ENCODE measurements around the gene MAGEB5. TPM values are rescaled to one million over a fixed set of nuclear protein-coding genes. Genes with fewer than 3 reads are reported as not detected.
"Not testable (repeated sequence)": the region's sequence is repeated elsewhere in the genome, so short reads cannot be mapped to it uniquely, and the experiment has no call there.

MAGEB5 gene, protein sequence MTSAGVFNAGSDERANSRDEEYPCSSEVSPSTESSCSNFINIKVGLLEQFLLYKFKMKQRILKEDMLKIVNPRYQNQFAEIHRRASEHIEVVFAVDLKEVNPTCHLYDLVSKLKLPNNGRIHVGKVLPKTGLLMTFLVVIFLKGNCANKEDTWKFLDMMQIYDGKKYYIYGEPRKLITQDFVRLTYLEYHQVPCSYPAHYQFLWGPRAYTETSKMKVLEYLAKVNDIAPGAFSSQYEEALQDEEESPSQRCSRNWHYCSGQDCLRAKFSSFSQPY
- not detected for total RNA-seq

GRCh38 chrX:26215869-26216268, at the start of gene MAGEB5:
Gene MAGEB5, plus strand, starts transcription at chrX:26216169. Its CDS starts 1,133 bp downstream, at chrX:26217302.
- no peak for TF ChIP-seq POLR2A (IDR thresholded peaks at IDR 0.05)
- no peak for TF ChIP-seq CTCF (IDR thresholded peaks at IDR 0.05)
- no peaks in the 10 kb centered on the region for H3K9me3 ChIP-seq

DNA sequence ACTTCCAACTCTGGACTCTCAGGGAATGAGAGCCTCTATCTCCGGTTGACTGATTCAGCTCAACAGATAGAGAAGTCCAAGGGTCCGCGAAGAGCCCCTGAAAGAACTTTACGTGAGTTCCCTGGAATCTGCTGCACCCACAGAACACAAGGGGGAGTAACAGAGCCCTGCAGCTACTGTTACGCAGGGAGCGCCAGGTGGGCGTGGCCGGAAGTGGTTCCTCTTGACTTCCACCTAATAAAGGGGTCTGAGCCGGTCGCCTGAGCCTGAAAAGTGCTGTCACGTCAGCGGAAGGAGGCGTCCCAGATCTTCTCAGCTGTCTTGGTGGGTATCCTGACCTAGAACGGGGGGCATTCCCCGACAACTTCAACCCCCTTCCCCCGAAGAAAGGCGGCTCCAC, 23.8 kb upstream of the MAGEB5 start, which contains the start of gene MAGEB6:
MAGEB6 (plus strand) TSS at position 237 of the 400 bp plus-strand sequence. CDS start 1,407 bp downstream, outside the sequence.
- Histone ChIP-seq H3K36me3 (no peaks in the 10 kb centered on the region), H3K27ac (no peak within 1 kb of the TSS), H3K4me3 (no peak within 1 kb of the TSS), H3K27me3 (no peaks in the 10 kb centered on the region), H3K9me3 (no peaks in the 10 kb centered on the region), H3K4me1 (no peaks in the 10 kb centered on the region)
- TF ChIP-seq POLR2A (IDR thresholded peaks at IDR 0.05): no peak
- no peak for TF ChIP-seq CTCF (IDR thresholded peaks at IDR 0.05)
- no peak for DNase-seq

More at GRCh38 chrX:26215869-26216268, at the start of gene MAGEB5:
- Histone ChIP-seq H3K27me3 (no peaks in the 10 kb centered on the region), H3K4me1 (no peaks in the 10 kb centered on the region), H3K36me3 (no peaks in the 10 kb centered on the region), H3K27ac (no peak within 1 kb of the TSS), H3K4me3 (no peak within 1 kb of the TSS)
- DNase-seq: no peak

- DNase-seq: no peak
- H3K4me1 ChIP-seq: no peaks in the 10 kb centered on the region
- no peak overlapping the region for H3K27ac ChIP-seq
- TF ChIP-seq POLR2A (IDR thresholded peaks at IDR 0.05) (no peak), CTCF (IDR thresholded peaks at IDR 0.05) (no peak)
- H3K27me3 ChIP-seq: no peaks in the 10 kb centered on the region
- no peaks in the 10 kb centered on the region for H3K36me3 ChIP-seq
- H3K4me3 ChIP-seq: no peak overlapping the region
- no peaks in the 10 kb centered on the region for H3K9me3 ChIP-seq
Observed at GRCh38 chrX:26203561-26203960, 12.4 kb upstream of the MAGEB5 start.

GRCh38 chrX:26204717-26205116, 11.3 kb upstream of the MAGEB5 start:
- not testable (repeated sequence) for H3K27ac ChIP-seq, DNase-seq, H3K27me3 ChIP-seq, H3K9me3 ChIP-seq, H3K4me3 ChIP-seq, H3K4me1 ChIP-seq, H3K36me3 ChIP-seq

DNA sequence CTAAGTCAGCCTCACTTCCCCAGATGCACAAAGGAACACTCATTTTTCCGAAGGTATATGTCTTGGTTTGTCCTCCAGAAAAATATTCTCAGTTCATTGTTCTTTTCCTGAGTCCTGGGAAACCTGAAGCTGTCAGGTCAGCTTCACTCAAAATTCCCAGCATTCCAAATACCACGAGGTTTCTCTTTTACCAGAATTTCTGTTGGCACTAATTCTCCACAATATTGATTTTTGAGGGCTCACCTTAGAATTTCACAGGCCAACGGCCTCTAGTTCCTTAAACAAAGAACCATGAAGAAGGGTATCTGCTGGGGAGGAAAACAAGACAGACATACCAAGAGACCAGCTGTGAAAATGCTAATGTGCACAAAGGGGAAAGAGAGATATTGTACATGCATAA, 8.0 kb upstream of the MAGEB5 start:
- Histone ChIP-seq H3K4me3 (no peak overlapping the region), H3K4me1 (no peaks in the 10 kb centered on the region), H3K27ac (no peak overlapping the region), H3K36me3 (no peaks in the 10 kb centered on the region), H3K27me3 (no peaks in the 10 kb centered on the region), H3K9me3 (no peaks in the 10 kb centered on the region)
- TF ChIP-seq CTCF (IDR thresholded peaks at IDR 0.05) (no peak), POLR2A (IDR thresholded peaks at IDR 0.05) (no peak)
- no peak for DNase-seq

DNA sequence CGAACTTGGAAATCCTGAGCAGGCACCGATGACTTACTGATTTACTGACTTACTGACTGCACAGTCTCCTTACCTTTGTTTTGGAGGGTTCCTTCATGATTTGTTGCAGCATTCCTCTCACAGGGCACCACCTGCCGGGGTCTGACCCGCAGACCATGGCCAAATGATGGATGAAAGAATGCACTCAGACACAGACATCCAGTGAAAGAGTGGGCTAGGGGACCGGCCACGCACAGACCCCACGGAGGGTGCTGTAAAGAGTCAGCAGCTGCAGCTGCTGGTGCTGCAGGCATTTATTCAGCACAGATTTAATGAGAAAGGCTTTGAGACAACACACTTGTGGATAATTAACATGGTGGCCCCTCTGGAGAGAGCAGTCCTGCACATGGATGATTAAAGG, 3.4 kb downstream of the MAGEB5 start:
- Histone ChIP-seq H3K27ac (no peak overlapping the region), H3K4me1 (no peaks in the 10 kb centered on the region), H3K4me3 (no peak overlapping the region), H3K27me3 (no peaks in the 10 kb centered on the region), H3K9me3 (no peaks in the 10 kb centered on the region), H3K36me3 (no peaks in the 10 kb centered on the region)
- TF ChIP-seq CTCF (IDR thresholded peaks at IDR 0.05) (no peak), POLR2A (IDR thresholded peaks at IDR 0.05) (no peak)
- no peak for DNase-seq

All from Peyer's patch (tissue), 4 donors.